PC-3 (cell line): Measurements from ENCODE around the gene SEMA3F. TPM values are rescaled to one million over a fixed set of nuclear protein-coding genes. Genes with fewer than 3 reads are reported as not detected.

Source experiments
- ATAC-seq: fragments of 200-7000 bp; cut with Tn5 transposase; 2 replicates; pipeline ENCODE4 v1.9.1; 2020; ENCODE audit warnings: mild to moderate bottlenecking, moderate library complexity
- BruUV-seq: library from RNA; stranded (reverse); fragments of 400-500 nt; replicated peaks from 2 replicates; lab custom pipeline; 2021; lab: Mats Ljungman, UMichigan
- CTCF ChIA-PET: fragments of 300-600 bp; sonication (Branson Sonifier 250); formaldehyde crosslinking; loops from one replicate; lab custom pipeline; 2022; ENCODE audit warnings: antibody characterized with exemption; lab: Charles Lee
- POLR2A ChIA-PET: fragments of 300-600 bp; sonication (Branson Sonifier 250); formaldehyde crosslinking; loops from one replicate; lab custom pipeline; 2022; ENCODE audit warnings: antibody characterized with exemption; ENCODE audit not compliant: unreplicated experiment; lab: Charles Lee
- DNase-seq: peaks from one replicate; pipeline ENCODE4 v3.0.0-alpha.2; 2015
- H2AFZ ChIP-seq: fragments of 300-600 bp; sonication (generic); 2 replicates; pipeline ENCODE4 v1.6.0; 2016; ENCODE audit warnings: antibody characterized with exemption, low read length
- H3F3A ChIP-seq: fragments of 300-600 bp; sonication (generic); one replicate; pipeline ENCODE4 v1.6.0; 2017; ENCODE audit warnings: antibody characterized with exemption, low read length, control low read depth, mild to moderate bottlenecking; ENCODE audit not compliant: unreplicated experiment
- H3K27ac ChIP-seq: fragments of 300-600 bp; sonication (generic); 2 replicates; pipeline ENCODE4 v1.5.1; 2016; ENCODE audit warnings: mild to moderate bottlenecking, low read length
- H3K27me3 ChIP-seq: fragments of 300-600 bp; sonication (generic); 2 replicates; pipeline ENCODE4 v1.6.1; 2016; ENCODE audit warnings: low read length, mixed read lengths
- H3K36me3 ChIP-seq: fragments of 300-600 bp; sonication (generic); 2 replicates; pipeline ENCODE4 v1.6.1; 2016; ENCODE audit warnings: low read depth, mixed run types, low read length, mixed read lengths
- H3K4me1 ChIP-seq: fragments of 300-600 bp; sonication (generic); 2 replicates; pipeline ENCODE4 v1.5.1; 2016; ENCODE audit warnings: low read length; ENCODE audit not compliant: insufficient read depth
- H3K4me2 ChIP-seq: fragments of 300-600 bp; sonication (generic); 2 replicates; pipeline ENCODE4 v1.6.0; 2016; ENCODE audit warnings: low read length
- H3K4me3 ChIP-seq: fragments of 300-600 bp; sonication (generic); 2 replicates; pipeline ENCODE4 v1.5.1; 2016; ENCODE audit warnings: mild to moderate bottlenecking, low read length, mixed read lengths
- H3K79me2 ChIP-seq: fragments of 300-600 bp; sonication (generic); 2 replicates; pipeline ENCODE4 v1.6.1; 2017; ENCODE audit warnings: low read length, mixed read lengths
- H3K9ac ChIP-seq: fragments of 300-600 bp; sonication (generic); 2 replicates; pipeline ENCODE4 v1.6.0; 2016; ENCODE audit warnings: mild to moderate bottlenecking, low read length
- H3K9me2 ChIP-seq: fragments of 300-600 bp; sonication (generic); replicated peaks from 2 replicates; pipeline ENCODE4 v1.6.1; 2016; ENCODE audit warnings: mixed run types, low read length, mixed read lengths
- H3K9me3 ChIP-seq: fragments of 300-600 bp; sonication (generic); 2 replicates; pipeline ENCODE4 v1.6.1; 2016; ENCODE audit warnings: low read length, mixed read lengths
- H4K20me1 ChIP-seq: fragments of 300-600 bp; sonication (generic); 2 replicates; pipeline ENCODE4 v1.6.1; 2016; ENCODE audit warnings: low read length, mixed read lengths
- CTCF ChIP-seq: fragments of 300-600 bp; sonication (generic); conservative IDR thresholded peaks from 2 replicates; pipeline ENCODE4 v1.5.1; 2017; ENCODE audit warnings: antibody characterized with exemption, low read depth, mild to moderate bottlenecking, low read length
- EZH2 ChIP-seq: fragments of 300-600 bp; sonication (generic); IDR thresholded peaks from one replicate; pipeline ENCODE4 v1.6.1; 2017; ENCODE audit warnings: antibody characterized with exemption, mild to moderate bottlenecking, low read length; ENCODE audit not compliant: unreplicated experiment
- EZH2phosphoT487 ChIP-seq: fragments of 300-600 bp; sonication (generic); IDR thresholded peaks from 2 replicates; pipeline ENCODE4 v1.6.1; 2018; ENCODE audit warnings: mild to moderate bottlenecking, antibody characterized with exemption, low read length, borderline replicate concordance
- intact Hi-C: fragments of 100-400 bp; cut with micrococcal nuclease; formaldehyde crosslinking; loops from 2 replicates; pipeline ENCODE4 v1.9.0; 2023
- total RNA-seq: library from RNA; depleted of rRNA; stranded (reverse); fragments of >200 nt; gene quantifications from 2 replicates; pipeline ENCODE4 v1.2.3, GENCODE V29; 2014

Gene SEMA3F
- total RNA-seq, 1 experiment from 2014 or later = 50.5 TPM

- Histone ChIP-seq H3K9me3 (no peaks in the 10 kb centered on the region), H2AFZ (no peak overlapping the region), H3K4me2 (peak overlapping the region; percentile 66), H3K9ac (peak overlapping the region; percentile 87), H3K79me2 (peaks cover 49% of the 10 kb centered on the region), H3K4me3 (no peak overlapping the region), H3K4me1 (peaks cover 88% of the 10 kb centered on the region), H3K27ac (peak overlapping the region; percentile 99), H3F3A (no peaks in the 10 kb centered on the region), H3K9me2 (no peaks in the 10 kb centered on the region), H3K27me3 (no peaks in the 10 kb centered on the region), H4K20me1 (no peaks in the 10 kb centered on the region), H3K36me3 (no peaks in the 10 kb centered on the region)
- ChIA-PET POLR2A (interaction anchor here (0.6 kb wide), 2 partner anchors 10 to 20 kb away, joined by 4 to 8 read pairs; no protein-coding TSS in a partner anchor), CTCF (interaction anchor here (0.7 to 1.3 kb wide), 2 partner anchors 10 to 12 kb away, joined by 5 to 6 read pairs; no protein-coding TSS in a partner anchor)
- intact Hi-C loops = no loop called here
- no peak for TF ChIP-seq EZH2phosphoT487
- no peak for TF ChIP-seq EZH2
- TF ChIP-seq CTCF = no peak
- BruUV-seq = no TSS peak
- DNase-seq (peak; percentile 29), ATAC-seq (peak; percentile 7)
These were observed 10.9 kb downstream of the SEMA3F start for GRCh38 chr3:50165910-50166538.

GRCh38 chr3:50166620-50167019 is 11.5 kb downstream of the SEMA3F start:
- Histone ChIP-seq H3K79me2 (peaks cover 55% of the 10 kb centered on the region), H3K9me2 (no peaks in the 10 kb centered on the region), H2AFZ (no peak overlapping the region), H3K9ac (peak overlapping the region; percentile 87), H3K4me2 (peak overlapping the region; percentile 66), H3K36me3 (no peaks in the 10 kb centered on the region), H3K4me1 (peaks cover 88% of the 10 kb centered on the region), H3K4me3 (no peak overlapping the region), H4K20me1 (no peaks in the 10 kb centered on the region), H3K27me3 (no peaks in the 10 kb centered on the region), H3K27ac (peak overlapping the region; percentile 99), H3F3A (no peaks in the 10 kb centered on the region), H3K9me3 (no peaks in the 10 kb centered on the region)
- ChIA-PET POLR2A (no interaction called here), CTCF (no interaction called here)
- no TSS peak for BruUV-seq
- TF ChIP-seq EZH2phosphoT487 = no peak
- TF ChIP-seq CTCF = no peak
- no peak for TF ChIP-seq EZH2
- intact Hi-C loops = no loop called here
- peak; percentile 58 for DNase-seq
- 0 out of 2 replicates have a peak, but pooled peaks have one; percentile 2 for ATAC-seq
